ENCODE results near the gene FOXO1.

- TF ChIP-seq EZH2phosphoT487 (IDR thresholded peaks at IDR 0.05; ENCODE audit: borderline replicate concordance, low read length) (no peak), CTCF (IDR thresholded peaks at IDR 0.05; ENCODE audit: low read depth, low read length, poor library complexity, severe bottlenecking) (no peak)
These were observed 146.8 kb downstream of the FOXO1 start for GRCh38 chr13:40519637-40520036.
